Activated effector memory CD4-positive, alpha-beta T cell treated with Interleukin-2 at 50 U/mL for 16 hours (primary cell): ENCODE data around the gene TRIO.

Experiments
- DNase-seq: peaks from one replicate; pipeline ENCODE4 v3.0.0-alpha.2; 2020

TRIO gene

GRCh38 chr5:14212838-14213237 lies 69.7 kb downstream of the TRIO start:
- DNase-seq, result no peak

DNA sequence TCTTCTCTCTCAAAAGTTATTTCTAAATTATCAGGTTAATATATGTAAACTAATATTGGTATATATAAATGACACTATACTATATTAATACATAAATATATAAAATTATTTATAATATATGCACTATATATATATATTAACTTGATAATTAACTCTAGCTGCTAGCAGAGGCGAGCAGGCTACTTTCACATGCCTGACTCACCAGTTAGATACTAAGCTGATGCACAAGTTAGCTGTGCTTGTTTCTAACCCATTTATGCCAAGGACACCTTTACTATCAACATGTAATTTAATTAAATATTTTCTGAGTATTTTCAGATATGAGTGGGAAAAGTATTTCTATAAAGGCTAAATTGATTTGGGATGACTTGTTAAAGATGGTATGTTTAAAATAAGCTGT lies 70.1 kb downstream of the TRIO start:
- DNase-seq, result no peak

- no peak for DNase-seq
Measured at GRCh38 chr5:14213813-14214585, 70.9 kb downstream of the TRIO start.

DNA sequence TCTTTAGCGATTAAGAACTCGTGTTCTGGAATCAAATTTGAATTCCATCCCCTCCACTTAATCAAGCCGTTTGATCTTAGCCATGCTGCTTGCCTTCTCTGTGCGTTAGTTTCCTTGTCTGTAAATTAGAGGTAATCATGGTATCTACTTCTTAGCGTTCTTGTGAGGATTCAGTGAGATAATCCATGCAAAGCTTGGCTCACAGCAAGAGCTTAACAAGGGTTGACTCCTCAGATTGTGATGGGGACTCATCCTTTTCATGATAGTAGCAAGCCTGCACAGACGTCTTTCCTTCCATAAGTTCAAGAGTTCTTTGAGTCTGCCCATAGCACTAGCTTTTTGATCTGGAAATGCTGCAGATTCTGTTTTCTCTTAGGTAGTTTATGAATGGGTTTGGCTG lies 72.8 kb downstream of the TRIO start:
- DNase-seq, result no peak

GRCh38 chr5:14216372-14216771 lies 73.2 kb downstream of the TRIO start:
- DNase-seq, result no peak

DNA sequence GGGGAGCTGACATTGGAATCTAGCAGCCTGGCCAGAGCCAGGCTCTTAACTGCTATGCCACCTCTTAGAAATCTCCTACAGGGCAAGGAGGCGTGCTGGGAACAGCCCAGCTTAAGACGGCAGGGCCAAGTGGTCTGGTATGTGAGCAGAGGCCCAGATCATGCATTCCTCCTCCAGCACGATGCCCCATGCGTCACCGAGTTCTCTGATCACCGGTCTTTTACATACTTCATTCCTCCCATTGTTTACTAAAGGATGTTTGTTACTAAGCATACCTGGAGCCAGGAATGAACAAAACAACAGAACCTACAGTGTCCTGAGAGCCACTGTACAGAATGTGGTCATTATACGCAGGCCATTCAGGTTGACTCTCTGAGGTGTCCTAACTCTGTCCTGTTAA lies 73.8 kb downstream of the TRIO start:
- DNase-seq, result no peak

DNA sequence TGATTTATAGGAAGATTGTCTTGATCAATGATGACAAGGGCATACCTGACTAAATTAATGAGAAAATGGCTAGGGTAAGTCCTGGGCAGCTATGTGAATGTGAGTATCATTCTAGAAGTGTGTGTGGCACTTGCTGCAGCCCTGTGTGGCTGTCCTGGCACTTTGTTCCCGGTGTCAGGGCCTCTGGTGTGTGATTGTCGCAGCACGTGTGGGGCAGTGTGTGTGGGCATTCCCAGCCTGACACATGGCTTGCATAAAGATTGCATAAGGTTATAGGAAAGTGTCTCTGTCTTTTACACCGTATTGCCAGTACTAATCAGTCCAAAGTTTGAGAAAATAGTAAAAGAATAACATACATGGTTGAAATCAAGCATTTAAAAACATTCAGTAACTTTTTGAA lies 74.4 kb downstream of the TRIO start:
- no peak for DNase-seq

GRCh38 chr5:14218011-14218410 lies 74.9 kb downstream of the TRIO start:
- no peak for DNase-seq

DNA sequence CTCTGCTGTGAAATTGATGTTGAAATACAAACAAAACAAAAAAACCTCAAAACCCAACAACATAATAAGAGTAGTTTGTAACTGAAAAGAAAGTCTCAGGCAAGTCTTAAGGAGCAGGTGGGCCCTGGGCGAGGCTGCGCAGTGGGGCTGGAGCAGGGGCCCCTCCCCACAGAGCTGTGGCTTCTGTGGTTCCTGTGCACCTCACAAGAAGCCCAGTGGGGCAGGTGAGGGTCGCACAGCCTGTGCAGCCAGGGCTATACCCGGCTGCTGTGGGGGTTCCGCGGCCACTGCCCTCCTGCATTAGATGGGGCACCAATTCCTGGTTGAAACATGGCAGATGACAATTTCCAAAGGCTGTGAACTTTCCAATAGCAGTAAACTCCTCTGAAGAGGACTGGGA lies 75.3 kb downstream of the TRIO start:
- DNase-seq, result no peak

DNA sequence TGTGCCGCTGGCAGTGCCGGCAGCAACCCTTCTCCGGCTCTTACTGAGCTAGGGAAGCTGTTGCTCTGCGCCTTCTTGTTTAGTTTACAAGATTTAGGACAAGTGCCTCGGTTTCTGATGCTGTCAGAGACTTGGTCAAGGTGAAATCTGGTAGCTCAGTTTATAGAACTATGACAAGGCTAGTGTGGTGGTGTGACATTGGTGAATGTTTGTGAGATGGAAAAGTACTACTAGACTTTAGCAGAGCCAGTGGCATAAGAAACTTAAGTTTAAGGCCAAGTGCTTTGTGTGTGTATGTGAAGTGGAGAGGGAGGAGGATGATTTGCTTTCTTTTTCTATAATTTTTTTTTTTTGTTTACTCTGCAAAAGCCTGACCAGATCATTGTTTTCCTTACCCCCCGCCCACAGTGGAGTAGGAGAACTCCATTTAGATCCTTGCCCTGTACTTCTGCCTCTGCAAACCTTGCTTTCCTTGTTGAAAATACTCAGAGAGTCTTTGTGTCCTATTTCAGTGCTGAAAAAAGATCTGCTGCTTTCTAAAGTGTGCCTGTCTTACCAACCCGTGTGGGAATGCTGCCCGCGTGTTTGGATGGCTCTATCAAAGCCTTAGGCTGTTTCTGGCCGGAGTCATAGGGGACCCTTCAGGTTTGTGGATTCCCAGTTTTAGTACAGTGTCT lies 75.9 kb downstream of the TRIO start:
- no peak for DNase-seq

GRCh38 chr5:14219800-14220512 lies 76.8 kb downstream of the TRIO start:
- no peak for DNase-seq

- DNase-seq, result no peak
Measured at GRCh38 chr5:14220642-14221041, 77.5 kb downstream of the TRIO start.

DNA sequence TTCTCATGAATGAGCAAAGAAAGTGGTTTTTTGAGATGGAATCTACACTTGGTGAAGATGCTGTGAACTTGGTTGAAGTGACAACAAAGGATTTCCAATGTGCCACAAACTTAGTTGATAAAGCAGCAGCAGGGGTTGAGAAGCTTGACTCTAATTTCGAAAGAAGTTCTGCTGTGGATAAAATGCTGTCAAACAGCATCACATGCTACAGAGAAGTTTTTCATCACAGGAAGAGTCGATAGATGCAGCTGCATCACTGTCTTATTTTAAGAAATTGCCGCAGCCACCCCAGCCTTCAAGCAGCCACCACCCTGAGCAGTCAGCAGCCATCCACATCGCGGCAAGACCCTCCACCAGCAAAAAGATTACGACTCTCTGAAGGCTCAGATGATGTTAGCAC lies 78.6 kb downstream of the TRIO start:
- DNase-seq, result no peak

DNA sequence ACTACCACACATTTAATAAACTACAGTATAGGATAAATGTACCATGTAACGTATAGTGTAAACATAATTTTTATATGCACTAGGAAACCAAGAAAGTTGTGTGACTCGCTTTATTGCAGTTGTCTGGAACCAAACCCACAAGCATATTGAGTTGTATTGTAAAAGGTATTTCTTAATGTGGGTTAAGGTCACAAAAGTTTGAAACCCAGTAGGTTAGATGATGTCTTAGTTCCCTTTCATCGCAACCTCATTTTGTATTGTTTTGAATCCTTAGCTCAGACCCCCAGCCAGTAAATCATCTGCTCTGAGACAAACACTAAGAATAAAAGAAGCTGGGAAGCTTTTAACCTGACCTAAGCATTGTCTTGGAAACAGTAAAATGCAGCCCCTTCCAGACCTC lies 79.1 kb downstream of the TRIO start:
- DNase-seq, result no peak

DNA sequence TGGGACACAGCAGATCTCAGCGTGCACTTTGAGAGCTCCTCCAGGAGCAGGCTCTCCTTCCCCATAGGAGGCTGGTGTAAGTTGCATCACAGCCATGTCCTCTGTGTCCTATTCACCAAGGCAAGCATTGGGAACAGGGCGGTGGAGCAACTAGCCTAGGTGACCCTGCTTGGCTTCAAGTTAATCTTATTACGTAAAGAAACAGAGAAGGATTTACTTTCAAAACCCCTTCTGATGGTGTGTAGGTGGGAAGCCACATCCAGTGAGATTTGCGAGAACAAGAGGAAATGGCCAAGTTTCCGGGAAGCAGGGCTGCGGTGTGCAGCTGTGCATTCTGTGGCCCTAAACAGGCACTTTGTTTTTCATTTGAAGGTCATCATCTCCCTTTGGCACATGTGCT lies 80.2 kb downstream of the TRIO start:
- no peak for DNase-seq

DNA sequence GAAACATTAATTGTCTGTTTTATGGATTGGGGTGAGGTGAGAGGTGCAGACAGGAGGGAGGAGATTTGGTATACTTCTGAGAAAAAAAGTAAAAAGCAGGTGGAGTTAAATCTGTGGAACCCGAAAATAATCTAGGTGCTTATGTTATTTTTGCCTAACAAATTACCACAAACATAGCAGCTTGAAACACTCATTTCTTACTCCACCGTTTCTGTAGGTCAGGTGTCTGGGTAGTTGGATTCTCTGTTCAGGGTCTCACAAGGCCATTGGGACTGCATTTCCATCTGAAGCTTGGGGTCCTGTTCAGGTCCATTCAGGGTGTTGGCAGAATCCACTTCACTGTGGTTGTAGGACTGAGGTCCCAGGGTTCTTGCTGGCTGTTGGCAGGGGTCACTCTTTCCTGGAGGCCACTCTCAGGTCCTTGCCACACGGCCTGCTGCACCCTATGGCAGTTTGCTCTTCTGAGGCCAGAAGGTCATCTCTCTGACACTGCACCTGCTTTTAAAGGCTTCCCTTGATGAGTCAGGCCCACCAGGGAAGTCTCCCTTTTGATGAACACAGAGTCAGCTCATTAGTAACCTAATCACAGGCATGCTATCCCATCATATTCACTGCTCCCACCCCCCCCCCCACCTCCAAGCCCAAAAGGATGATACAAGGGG lies 82.2 kb downstream of the TRIO start:
- DNase-seq, result no peak

- no peak for DNase-seq
Measured at GRCh38 chr5:14226149-14226548, 83.0 kb downstream of the TRIO start.

- DNase-seq, result no peak
Measured at GRCh38 chr5:14226554-14226953, 83.4 kb downstream of the TRIO start.

DNA sequence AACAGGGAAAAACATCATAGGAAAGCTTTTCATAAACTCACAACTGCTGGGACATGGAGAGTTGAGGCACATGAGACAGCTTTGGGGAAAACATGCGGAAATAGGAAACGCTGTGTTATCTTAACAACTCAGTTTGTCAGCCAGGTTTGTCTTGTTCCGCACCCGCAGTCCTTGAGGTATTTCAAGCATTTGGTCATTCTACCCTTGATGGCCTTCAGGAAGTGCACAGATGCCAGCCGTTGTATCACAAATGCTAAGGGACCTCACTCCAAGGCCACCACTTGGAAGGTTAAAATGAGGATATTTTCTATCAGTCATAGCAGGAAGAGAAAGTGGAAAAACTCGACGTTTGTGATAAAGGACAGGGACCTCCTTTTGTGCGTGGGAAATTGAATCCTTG lies 83.8 kb downstream of the TRIO start:
- DNase-seq, result no peak

GRCh38 chr5:14227513-14227912 lies 84.4 kb downstream of the TRIO start:
- DNase-seq, result no peak

GRCh38 chr5:14228219-14228618 lies 85.1 kb downstream of the TRIO start:
- DNase-seq, result no peak

- DNase-seq, result no peak
Measured at GRCh38 chr5:14229181-14229580, 86.0 kb downstream of the TRIO start.

- DNase-seq, result no peak
Measured at GRCh38 chr5:14229734-14230133, 86.6 kb downstream of the TRIO start.

- DNase-seq, result no peak
Measured at GRCh38 chr5:14231156-14231555, 88.0 kb downstream of the TRIO start.
